Limb (tissue), 2 donors: ENCODE results near the gene LRP6.

Source experiments
- DNase-seq, 2 donors: peaks; one replicate each; pipeline ENCODE4 v3.0.0-alpha.2; 2016; ENCODE audit errors: extremely low spot score in 2 of 2

Gene LRP6

DNA sequence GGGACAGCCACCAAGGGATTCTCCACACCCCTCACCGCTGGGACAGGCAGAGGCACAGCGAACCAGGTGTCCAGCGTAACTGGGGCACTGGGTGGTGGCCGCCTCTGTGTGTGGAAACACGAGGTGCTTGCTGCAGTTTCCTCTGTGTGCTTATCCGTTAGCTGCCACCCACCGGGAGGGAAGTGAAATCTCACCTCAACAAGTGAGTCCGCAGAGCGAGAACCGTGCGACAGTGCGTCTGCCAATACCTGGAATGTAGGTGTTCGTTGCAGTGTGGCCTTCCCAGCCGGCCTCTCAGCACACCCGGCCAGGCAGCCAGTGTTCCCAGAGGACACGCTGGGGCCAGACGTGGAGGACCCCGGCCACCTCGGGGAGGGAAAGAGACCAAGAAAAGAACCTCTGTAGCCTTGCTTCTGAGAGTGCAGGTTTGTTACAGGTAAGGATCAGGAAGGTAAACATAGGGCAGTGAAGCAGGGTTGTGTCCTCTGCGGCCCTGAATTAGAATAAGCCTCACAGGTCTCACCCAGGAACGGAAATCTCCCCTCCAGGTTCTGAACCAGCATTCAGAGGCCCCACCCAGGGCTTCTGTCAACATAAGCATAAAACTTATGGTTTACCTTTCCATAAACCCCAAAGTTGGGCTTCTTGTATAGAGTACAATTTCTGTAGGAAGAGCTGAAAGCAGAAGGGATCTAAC lies 194.6 kb downstream of the LRP6 start:
- DNase-seq = no peak

DNA sequence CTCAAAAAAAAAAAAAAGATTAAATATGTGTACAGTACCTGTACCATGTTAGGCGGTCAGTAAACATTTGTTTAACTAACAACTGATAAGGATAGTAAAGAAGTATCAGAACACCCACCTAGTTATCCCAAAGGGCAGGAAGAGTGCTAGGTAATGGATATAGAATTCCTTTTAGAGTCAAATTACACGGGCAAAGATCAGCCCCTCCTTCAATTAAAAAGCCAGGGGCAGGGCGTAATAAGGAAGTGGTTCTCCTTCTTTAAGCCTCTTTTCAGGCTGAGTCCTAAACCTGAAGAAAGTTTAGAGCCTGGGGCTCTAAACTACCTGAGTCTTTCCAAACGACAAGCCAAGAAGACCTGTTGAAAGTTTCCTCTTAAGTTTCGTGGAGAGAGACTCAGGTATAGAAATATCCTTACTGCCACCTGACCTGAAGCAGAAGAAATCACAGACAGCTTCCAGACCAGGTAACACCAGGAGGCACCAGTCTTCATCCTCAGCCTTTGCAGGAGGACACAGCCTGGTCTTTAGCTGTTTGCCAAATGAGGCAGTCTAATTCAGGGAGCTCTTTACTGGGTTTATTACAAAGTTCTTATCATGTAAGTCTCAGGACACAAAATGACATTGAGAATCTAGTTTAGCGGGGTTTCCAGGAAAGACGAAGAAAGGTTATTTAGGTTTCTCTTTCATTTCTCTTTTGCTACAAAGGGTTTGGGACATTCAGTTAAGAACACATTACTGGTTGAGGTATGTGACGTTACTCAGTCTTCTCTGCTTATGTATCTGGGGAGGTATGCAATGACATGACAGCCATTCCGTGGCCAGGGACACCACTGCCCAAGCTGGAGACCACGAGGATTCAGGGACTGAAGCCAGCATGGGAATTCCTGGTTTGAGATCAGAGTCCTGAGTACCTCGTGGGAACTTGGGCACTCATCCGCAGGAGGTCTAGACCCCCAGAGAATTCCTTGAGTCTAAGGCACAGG lies 195.9 kb downstream of the LRP6 start, which contains the start of gene BCL2L14:
Gene BCL2L14 (plus strand): TSS at position 266 of the 983 bp plus-strand sequence. CDS start 8,367 bp downstream, outside the sequence.
- no peak for DNase-seq

DNA sequence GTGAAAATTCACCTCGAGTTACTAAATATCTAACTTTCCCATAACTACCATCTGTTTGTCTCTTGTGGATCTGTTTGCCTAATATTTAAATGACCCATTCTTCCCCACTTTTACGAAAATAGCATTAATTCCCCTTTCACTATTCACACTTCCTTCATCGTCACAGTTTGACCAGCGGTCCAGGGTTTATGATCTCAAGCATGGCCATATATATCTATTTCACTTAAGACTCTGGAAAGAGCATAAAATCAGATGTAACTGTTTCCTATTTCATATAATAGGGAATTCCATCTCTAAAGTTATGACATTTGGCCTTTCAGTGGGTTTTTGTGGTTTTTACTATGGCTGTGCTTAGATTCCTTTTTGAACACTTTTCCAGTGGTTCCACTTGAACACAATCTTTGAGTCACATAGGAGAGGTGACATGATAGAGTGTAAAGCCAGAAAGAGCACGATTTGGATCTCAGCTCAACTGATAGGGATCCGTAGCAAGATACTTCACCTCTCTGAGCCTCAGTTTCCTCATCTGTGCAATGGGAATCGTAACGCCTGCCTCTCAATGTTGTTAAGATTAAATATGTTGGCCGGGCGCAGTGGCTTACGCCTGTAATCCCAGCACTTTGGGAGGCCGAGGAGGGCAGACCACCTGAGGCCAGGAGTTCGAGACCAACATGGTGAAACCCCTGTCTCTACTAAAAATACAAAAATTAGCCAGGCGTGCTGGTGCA lies 196.9 kb downstream of the LRP6 start:
- no peak for DNase-seq

DNA sequence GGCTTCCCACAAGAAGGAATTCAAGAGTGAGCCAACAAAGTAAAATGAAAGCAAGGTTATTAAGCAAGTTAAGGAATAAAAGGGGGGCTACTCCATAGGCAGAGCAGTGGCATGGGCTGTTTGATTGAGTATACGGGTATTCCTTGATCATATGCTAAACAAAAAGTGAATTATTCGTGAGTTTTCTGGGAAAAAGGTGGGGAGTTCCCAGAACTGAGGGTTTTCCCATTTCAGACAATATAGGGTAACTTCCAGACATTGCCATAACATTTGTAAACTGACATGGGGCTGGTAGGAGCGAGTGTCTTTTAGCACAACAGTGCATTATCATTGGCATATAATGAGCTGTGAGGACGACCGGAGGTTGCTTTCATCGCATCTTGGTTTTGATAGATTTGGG lies 198.1 kb downstream of the LRP6 start:
- no peak for DNase-seq
